ENCODE data around the gene PRRC2B.
A peak's percentile ranks its signal among the peaks of the same experiment; 100 is the strongest.
"Not testable (repeated sequence)": the region's sequence is repeated elsewhere in the genome, so short reads cannot be mapped to it uniquely, and the experiment has no call there.

The PRRC2B gene

GRCh38 chr9:131487001-131487400 lies 93.1 kb downstream of the PRRC2B start:
- DNase-seq (ENCODE audit: low read depth) = no peak

DNA sequence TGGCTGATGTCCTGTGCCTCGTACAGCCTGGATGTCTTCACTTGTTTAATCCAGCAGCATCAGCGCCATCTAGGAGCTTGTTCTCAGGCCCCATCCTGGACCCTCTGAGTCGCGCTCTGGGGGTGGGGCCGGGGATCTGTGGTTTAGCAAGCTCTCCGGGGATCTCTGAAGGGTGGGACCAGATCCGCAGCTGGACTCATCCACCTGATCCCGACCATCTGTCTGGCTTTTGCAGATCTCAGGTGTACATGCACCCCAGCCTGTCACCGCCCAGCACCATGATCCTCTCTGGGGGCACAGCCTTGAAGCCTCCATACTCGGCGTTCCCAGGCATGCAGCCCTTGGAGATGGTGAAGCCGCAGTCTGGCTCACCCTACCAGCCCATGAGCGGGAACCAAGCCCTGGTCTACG lies 93.7 kb downstream of the PRRC2B start:
- DNase-seq (ENCODE audit: low read depth) = no peak

GRCh38 chr9:131490514-131490913 lies 96.6 kb downstream of the PRRC2B start:
- DNase-seq (ENCODE audit: low read depth) = no peak

DNA sequence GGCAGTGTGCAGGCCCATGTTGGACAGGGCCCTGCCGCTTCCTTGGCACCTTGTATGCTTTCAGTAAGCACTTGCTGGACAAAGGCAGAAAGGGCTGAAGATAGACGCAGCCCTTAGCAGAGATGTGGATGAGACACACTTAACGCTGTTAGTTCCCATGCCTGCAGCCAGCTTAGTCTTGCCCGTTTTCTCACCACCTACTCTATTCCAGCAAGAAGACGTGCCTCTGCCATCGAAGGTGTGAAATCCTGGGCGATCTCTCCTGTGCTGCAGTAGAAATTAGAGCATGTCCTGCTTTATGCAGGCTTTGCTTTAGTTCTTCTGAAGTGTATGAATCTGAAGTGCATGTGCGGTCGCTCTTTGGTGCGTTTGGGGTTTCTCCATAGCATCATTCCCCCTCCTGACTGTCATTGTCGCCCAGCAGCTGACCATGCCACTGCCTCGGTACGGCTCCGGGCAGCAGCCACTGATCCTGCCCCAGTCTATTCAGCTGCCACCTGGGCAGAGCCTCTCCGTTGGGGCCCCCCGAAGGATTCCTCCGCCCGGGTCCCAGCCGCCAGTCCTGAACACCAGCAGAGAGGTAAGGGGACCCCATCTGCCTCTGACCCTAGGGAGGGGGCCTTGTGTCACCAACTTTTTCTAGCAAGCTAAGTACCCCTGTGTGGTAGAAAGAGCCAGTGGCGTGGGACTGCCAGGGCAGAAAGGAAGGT lies 97.3 kb downstream of the PRRC2B start:
- no peak for DNase-seq (ENCODE audit: low read depth)

- no peak for DNase-seq (ENCODE audit: low read depth)
Measured at GRCh38 chr9:131492070-131492469, 98.2 kb downstream of the PRRC2B start.

DNA sequence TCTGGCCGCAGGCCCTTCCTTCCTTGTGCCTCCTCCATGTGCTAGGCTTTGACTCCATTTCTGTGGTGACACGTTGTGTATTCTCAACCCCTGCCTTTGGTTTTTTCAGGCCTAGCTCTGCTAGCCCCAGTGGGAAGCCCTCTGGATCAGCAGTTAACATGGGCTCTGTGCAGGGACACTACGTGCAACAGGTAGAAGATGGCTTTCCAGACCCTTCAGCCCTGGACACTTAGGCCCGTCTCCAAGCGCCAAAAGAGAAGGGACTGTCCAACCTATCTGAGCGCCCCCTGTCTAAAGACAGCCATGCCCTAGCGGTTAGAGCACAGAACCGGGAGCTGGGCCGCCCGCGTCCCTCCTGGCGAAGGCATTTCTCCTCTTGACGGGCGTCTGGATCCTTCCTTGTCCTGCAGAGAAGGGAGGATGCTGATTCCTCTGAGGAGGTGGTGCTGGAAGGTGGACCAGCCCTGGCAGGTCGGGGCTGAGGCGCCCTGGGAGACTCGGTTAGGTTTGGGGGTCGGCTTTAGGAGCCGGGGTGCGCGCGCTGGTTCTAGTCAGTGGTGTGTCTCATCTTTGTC lies 100.5 kb downstream of the PRRC2B start:
- DNase-seq (ENCODE audit: low read depth) = no peak

DNA sequence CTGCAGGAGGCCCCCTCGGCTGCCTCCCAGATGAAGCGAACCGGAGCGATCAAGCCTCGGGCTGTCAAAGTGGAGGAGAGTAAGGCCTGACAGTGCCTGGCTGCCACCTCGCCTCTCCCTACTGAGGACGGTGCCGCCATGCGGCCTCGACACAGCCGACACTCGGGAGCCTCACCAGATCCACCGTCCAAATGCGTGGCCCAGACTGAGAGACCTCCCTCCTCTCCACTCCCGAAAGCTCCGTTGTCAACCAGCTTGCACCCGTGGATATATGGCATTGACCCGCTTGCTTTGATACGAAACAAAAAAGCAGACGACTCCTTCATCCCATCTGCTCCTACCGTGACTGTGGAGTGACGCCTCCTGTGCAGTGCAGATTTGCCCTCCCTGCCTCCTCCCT lies 101.9 kb downstream of the PRRC2B start:
- DNase-seq (ENCODE audit: low read depth) = no peak

DNA sequence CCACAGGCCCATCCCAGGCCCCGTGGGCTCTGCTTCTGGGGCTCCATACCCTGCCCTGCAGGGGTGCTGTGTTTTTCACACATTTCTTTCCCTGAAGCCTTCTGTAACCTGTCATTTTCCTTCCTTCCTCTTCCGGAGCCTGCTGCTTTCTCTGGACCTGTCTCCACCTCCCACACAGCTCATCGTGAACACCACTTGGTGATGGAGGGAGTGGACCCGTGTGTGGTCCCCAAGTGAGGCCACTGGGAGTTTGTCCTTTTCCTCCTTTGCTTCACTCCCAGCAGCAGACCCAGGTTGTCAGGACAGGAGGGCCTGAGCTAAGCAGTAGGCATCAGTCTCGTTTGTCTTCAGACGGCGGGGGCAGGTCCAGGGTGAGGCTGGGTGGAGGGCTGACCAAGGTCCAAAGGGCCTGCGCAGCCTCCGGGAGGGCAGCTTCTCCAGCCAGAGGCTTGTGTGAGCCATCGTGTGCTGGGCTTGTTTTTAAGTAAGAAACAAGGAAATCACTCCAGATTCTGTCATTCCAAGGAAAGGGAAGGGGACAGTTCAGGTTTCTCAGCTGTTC lies 103.0 kb downstream of the PRRC2B start:
- no peak for DNase-seq (ENCODE audit: low read depth)

DNA sequence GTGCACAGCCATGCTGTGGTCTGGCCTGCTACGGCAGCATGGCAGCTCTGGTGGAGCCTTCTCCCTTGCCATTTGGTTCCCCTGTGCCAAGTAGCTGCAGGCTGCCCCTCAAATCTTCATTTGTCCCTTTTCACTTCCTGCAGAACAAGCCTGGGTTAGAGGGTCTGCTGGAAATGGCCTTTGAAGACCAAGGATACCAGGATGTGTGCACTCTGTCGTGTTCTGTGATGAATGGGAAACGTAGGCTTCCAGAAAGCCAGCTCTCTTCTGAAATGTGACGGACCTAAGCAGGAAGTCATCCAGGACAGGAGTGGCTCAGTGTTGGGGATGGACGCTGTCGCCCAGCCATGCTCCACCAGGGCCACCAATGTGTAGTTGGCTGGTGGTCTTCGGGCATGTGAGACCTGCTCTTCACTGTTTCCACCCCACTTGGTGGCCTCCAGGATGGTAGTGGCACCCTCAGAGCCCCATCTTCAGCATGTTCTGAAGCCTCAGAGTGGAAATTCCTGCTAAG lies 105.4 kb downstream of the PRRC2B start:
- no peak for DNase-seq (ENCODE audit: low read depth)

DNA sequence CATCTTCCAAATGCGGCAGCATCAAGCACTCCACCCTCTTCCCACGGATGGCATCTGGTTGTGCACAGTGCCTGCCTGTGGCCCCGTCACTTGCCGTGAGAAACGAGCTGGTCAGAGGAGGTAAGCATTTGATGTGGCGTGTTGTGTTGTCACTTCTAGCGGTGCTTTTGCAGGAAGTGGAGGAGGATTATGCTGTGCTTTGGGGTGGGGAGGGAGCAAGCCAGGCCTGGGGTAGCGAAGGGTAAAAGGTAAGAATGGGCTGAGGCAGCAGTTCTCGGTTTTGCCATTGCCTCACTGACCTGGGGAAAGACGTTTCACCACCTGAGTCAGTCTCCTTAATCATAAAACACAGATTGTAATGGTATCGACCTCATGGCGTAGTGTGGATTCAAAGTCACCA lies 106.5 kb downstream of the PRRC2B start:
- peak; percentile 35 for DNase-seq (ENCODE audit: low read depth)

DNA sequence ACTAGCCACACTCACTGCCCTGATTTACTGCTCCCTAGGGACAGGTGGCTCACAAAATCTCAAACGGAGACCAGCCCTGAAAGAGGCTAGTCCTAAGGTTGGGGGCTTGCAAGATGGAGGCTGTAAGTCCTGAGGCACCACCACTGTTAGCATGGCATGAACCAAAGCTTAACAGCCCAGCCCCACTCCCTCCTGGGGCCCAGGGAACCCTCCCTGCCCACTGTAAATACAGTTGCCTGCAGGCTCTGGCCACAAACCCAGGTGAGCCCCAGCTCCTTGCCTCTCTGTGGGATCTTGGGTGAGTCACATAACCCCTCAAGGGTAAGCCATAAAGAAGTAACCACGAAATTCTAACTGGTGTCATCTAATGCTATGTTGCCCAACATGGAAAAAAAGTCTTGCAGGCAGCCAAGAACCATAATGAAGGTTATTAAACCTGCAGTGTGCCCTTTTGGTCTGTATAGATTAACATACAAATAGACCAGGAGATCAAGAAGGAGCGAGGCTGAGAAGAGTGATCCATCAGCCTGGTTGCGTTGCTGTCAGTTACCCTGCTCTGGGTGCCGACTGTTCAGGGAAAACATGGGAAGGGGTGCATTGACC lies 107.2 kb downstream of the PRRC2B start:
- no peak for DNase-seq (ENCODE audit: low read depth)

DNA sequence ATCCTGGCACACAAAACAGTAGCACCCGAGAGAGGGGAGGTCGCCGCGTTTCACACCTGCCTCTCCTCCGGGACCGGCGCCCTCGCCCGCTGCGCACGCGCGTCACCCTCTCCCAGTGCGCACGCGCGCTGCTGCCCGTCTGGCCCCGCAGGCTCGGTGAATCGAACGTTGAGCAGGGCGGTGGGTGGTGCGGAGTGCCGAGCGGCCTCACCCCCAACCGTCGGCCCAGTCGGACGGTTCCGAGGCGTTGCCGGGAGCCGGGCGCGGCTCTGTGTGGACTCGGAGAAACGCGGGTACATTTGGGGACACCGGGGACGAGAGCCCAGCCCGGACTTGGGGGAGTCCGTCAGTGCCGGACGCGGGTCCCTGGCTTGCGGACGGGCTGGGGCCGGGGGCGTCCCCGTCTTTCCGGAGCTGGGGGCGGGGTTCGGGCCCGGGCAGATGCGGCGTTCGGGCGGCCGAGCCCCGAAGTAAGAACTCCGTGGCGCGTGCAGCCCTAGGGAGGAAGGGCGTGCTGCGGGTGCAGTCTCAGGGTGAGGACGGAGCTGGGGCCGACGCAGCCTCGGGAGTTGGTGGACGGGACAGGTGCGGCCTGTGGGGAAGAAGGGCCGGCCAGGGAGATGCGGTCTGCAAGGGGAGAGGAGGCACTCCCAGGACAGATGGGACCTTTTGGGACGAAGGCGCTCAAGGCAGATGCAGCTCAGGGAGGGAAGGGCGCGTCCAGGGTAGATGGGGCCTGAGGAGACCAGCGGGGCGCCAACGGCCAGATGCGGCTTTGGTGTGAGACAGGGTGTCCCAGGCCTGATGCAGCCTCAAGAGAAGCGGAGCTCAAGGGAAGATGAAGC lies 109.1 kb downstream of the PRRC2B start, which contains the start of gene POMT1:
POMT1 (plus strand) TSS at position 138 of the 845 bp plus-strand sequence. CDS start 1,301 bp downstream, outside the sequence.
- peak; percentile 85 for DNase-seq (ENCODE audit: low read depth)

DNA sequence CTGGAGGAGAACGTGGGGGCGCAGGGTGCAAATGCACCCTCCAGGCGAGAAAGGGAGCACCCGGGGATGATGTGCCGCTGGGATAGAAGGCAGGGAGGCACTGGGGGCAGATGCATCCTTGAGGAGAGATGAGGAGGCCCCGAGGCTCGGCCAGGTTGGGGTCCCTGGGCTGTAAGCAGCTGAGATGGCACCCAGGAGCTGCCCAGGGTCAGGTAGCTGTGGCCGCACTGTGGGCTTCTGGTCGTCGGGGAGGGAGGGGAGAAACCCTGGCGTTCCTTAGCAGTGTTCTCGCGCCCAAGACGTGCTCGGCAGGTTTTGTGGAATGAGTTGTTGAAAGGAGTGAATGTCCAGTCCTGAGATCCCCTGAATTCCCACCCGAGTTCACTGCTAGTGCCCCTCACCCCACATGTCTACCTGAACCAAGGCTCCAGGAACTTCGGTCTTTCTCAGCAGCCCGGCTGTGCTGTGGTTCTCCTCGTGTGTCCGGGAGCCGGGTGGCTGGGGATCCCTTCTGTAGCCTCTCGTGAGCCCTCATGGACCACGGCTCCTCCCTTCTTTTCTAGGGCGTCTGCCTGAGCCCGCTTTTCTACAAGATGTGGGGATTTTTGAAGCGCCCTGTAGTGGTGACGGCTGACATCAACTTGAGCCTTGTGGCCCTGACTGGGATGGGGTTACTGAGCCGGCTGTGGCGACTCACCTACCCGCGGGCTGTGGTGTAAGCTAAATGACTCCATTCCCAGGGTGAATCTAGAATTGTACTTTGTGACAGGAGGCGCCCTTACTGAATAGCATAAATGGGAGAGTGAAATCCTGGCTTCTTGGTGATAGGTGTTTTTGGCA lies 110.0 kb downstream of the PRRC2B start:
- peak; percentile 29 for DNase-seq (ENCODE audit: low read depth)

- DNase-seq (ENCODE audit: low read depth) = no peak
Measured at GRCh38 chr9:131505012-131505411, 111.1 kb downstream of the PRRC2B start.

GRCh38 chr9:131511416-131511815 lies 117.5 kb downstream of the PRRC2B start:
- DNase-seq (ENCODE audit: low read depth) = no peak

DNA sequence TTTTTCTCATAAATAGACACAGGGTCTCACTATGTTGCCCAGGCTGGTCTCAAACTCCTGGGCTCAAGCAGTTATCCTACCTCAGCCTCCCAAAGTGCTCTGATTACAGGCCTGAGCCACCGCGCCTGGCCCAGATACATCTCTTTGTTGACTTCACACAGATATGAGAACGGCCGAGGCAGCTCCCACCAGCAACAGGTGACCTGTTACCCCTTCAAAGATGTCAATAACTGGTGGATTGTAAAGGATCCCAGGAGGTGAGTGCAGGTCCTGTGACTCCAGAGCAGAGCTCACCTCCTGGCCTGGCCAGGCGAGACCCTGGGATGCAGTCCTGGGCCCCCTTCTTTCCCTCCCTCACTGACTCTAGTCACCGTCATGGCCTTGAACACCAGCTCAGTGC lies 118.0 kb downstream of the PRRC2B start:
- DNase-seq (ENCODE audit: low read depth) = no peak

- DNase-seq (ENCODE audit: low read depth) = no peak
Measured at GRCh38 chr9:131513177-131513576, 119.3 kb downstream of the PRRC2B start.

DNA sequence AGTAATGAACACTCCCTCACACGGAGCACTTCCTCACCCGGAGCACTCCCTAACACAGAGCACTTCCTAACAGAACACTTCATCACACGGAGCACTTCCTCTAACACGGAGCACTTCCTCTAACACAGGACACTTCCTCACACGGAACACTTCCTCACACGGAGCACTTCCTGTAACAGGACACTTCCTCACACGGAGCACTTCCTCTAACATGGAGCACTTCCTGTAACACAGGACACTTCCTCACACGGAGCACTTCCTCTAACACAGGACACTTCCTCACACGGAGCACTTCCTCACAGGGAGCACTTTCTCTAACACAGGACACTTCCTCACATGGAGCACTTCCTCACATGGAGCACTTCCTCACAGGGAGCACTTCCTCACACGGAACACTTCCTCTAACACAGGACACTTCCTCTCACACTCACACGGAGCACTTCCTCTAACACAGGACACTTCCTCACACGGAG lies 121.7 kb downstream of the PRRC2B start:
- not testable (repeated sequence) for DNase-seq (ENCODE audit: low read depth)

DNA sequence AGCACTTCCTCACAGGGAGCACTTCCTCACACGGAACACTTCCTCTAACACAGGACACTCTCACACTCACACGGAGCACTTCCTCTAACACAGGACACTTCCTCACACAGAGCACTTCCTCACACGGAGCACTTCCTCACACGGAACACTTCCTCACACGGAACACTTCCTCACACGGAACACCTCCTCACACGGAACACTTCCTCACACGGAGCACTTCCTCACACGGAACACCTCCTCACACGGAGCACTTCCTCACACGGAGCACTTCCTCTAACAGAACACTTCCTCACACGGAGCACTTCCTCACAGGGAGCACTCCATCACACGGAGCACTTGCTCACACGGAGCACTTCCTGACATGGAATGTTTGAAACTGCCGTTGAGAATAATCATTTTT lies 122.2 kb downstream of the PRRC2B start:
- DNase-seq (ENCODE audit: low read depth) = no peak

- DNase-seq (ENCODE audit: low read depth) = no peak
Measured at GRCh38 chr9:131516930-131517329, 123.0 kb downstream of the PRRC2B start.

DNA sequence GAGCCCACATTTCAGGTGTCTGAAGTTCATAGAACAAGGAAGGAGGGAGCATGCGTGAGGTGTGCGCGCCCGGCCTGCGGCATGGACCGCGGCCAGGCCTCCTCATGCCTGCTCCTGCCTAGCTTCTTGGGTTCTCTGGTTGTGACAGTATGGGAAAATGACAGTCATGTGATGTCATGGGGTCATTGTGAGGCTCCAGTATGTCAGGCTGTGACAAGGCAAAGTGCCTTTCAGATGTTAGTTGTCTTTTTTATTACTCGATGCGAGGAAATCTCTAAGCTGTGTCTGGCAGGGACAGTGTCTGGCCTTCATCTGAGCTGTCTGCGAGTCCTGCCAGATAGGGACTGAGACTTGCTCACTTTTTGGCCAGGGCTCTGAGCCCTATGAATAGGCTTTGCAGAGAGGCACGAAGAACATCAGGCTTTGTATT lies 123.9 kb downstream of the PRRC2B start:
- no peak for DNase-seq (ENCODE audit: low read depth)
